GM12878 (cell line): ENCODE data around the gene PPDPF. TPM values are rescaled to one million over a fixed set of nuclear protein-coding genes. Genes with fewer than 3 reads are reported as not detected.

Source experiments
- ATAC-seq: fragments of 200-7000 bp; cut with Tn5 transposase; 3 replicates; pipeline ENCODE4 v1.9.1; 2020; ENCODE audit warnings: mild to moderate bottlenecking, moderate library complexity
- BruUV-seq: library from RNA; stranded (reverse); fragments of 400-500 nt; replicated peaks from 2 replicates; lab custom pipeline; 2021; lab: Mats Ljungman, UMichigan
- CTCF ChIA-PET: fragments of 300-600 bp; sonication (Branson Sonifier 250); formaldehyde crosslinking; extraction: SDS; loops from one replicate; lab custom pipeline; 2021; ENCODE audit warnings: inconsistent platforms; lab: Yijun Ruan, JAX
- POLR2A ChIA-PET: fragments of 350-600 bp; formaldehyde crosslinking; extraction: SDS; loops from one replicate; lab custom pipeline; 2021; ENCODE audit warnings: inconsistent platforms; lab: Charles Lee
- RAD21 ChIA-PET: fragments of 300-600 bp; sonication (Branson Sonifier 250); formaldehyde crosslinking; loops from one replicate; lab custom pipeline; 2023; ENCODE audit warnings: antibody characterized with exemption; ENCODE audit not compliant: unreplicated experiment; lab: Charles Lee
- SMC1A ChIA-PET: fragments of 300-600 bp; sonication (Branson Sonifier 250); formaldehyde crosslinking; loops from one replicate; lab custom pipeline; 2023; ENCODE audit not compliant: unreplicated experiment, uncharacterized antibody; lab: Charles Lee
- DNase-seq: peaks from one replicate; pipeline ENCODE4 v3.0.0-alpha.2; 2011; ENCODE audit warnings: low read depth, low spot score
- FAIRE-seq: peaks from 3 replicates; lab custom pipeline; 2011; peaks lifted over from hg19 to GRCh38; lab: Jason Lieb, UNC
- H2AFZ ChIP-seq: 2 replicates; pipeline ENCODE4 v1.6.0; 2011; ENCODE audit warnings: low read depth, low read length, control low read depth; ENCODE audit not compliant: control insufficient read depth
- H3K27ac ChIP-seq: 2 replicates; pipeline ENCODE4 v1.5.1; 2011; ENCODE audit warnings: control low read depth; ENCODE audit not compliant: control insufficient read depth, insufficient read depth
- H3K27me3 ChIP-seq, 2 experiments: replicated peaks in 1 of 2; 2 replicates each; pipeline versions ENCODE4 v1.6.0 to v1.6.1; 2011; ENCODE audit warnings: low read length in 1 of 2; ENCODE audit not compliant: control insufficient read depth in 2 of 2, insufficient read depth in 2 of 2
- H3K36me3 ChIP-seq, 2 experiments: 2 replicates each; pipeline ENCODE4 v1.5.1; 2011; ENCODE audit warnings: low read length in 1 of 2; ENCODE audit not compliant: control insufficient read depth in 2 of 2, insufficient read depth in 2 of 2
- H3K4me1 ChIP-seq: 2 replicates; pipeline ENCODE4 v1.6.1; 2011; ENCODE audit warnings: mild to moderate bottlenecking, low read length, moderate library complexity, mixed read lengths; ENCODE audit not compliant: control insufficient read depth, insufficient read depth
- H3K4me2 ChIP-seq: 2 replicates; pipeline ENCODE4 v1.6.0; 2011; ENCODE audit warnings: control low read depth; ENCODE audit not compliant: control insufficient read depth, insufficient read depth
- H3K4me3 ChIP-seq: fragments of 200-600 bp; sonication (generic); 2 replicates; pipeline ENCODE4 v1.5.1; 2016
- H3K79me2 ChIP-seq: 2 replicates; pipeline ENCODE4 v1.6.0; 2011; ENCODE audit warnings: low read length; ENCODE audit not compliant: control insufficient read depth, insufficient read depth
- H3K9ac ChIP-seq: 2 replicates; pipeline ENCODE4 v1.8.0; 2011; ENCODE audit warnings: low read length, control low read depth, mixed read lengths; ENCODE audit not compliant: control insufficient read depth, insufficient read depth
- H3K9me3 ChIP-seq: replicated peaks from 3 replicates; pipeline ENCODE4 v1.5.1; 2011; ENCODE audit warnings: mild to moderate bottlenecking, low read length; ENCODE audit not compliant: control insufficient read depth, insufficient read depth
- H4K20me1 ChIP-seq: 2 replicates; pipeline ENCODE4 v1.6.0; 2011; ENCODE audit not compliant: control insufficient read depth, insufficient read depth
- ASH2L ChIP-seq: fragments of 300-600, 200-600 bp; sonication (generic); IDR thresholded peaks from 2 replicates; pipeline ENCODE4 v1.6.1; 2017; ENCODE audit warnings: low read depth, mild to moderate bottlenecking, borderline replicate concordance
- ATF7 ChIP-seq: fragments of 450-650 bp; IDR thresholded peaks from 2 replicates; pipeline ENCODE4 v1.6.1; 2016; ENCODE audit warnings: low read depth, mild to moderate bottlenecking
- CHD2 ChIP-seq: IDR thresholded peaks from 2 replicates; pipeline ENCODE4 v1.6.1; 2011; ENCODE audit warnings: low read depth, low read length, improper control_type of control experiment, borderline replicate concordance
- DPF2 ChIP-seq: fragments of 450-650 bp; IDR thresholded peaks from 2 replicates; pipeline ENCODE4 v1.6.1; 2017; ENCODE audit warnings: mild to moderate bottlenecking
- E2F4 ChIP-seq: IDR thresholded peaks from 2 replicates; pipeline ENCODE4 v1.6.1; 2012; ENCODE audit warnings: low read depth, low read length, improper control_type of control experiment
- ELK1 ChIP-seq: IDR thresholded peaks from 2 replicates; pipeline ENCODE4 v1.6.1; 2012; ENCODE audit warnings: low read depth, low read length, improper control_type of control experiment
- MAX ChIP-seq: IDR thresholded peaks from 2 replicates; pipeline ENCODE4 v1.6.1; 2012; ENCODE audit warnings: low read depth, low read length, improper control_type of control experiment
- NBN ChIP-seq: fragments of 450-650 bp; IDR thresholded peaks from 2 replicates; pipeline ENCODE4 v1.6.1; 2016
- PKNOX1 ChIP-seq: fragments of 450-650 bp; IDR thresholded peaks from 2 replicates; pipeline ENCODE4 v1.6.1; 2016; ENCODE audit warnings: mild to moderate bottlenecking
- POLR2AphosphoS5 ChIP-seq: IDR thresholded peaks from 2 replicates; pipeline ENCODE4 v1.6.1; 2011; ENCODE audit warnings: mild to moderate bottlenecking, low read length, inconsistent platforms
- SKIL ChIP-seq: fragments of 450-650 bp; IDR thresholded peaks from 2 replicates; pipeline ENCODE4 v1.6.1; 2017; ENCODE audit warnings: mild to moderate bottlenecking, low read depth, inconsistent platforms; ENCODE audit not compliant: poor library complexity, severe bottlenecking
- SMAD1 ChIP-seq: fragments of 450-650 bp; IDR thresholded peaks from 2 replicates; pipeline ENCODE4 v1.6.1; 2018; ENCODE audit warnings: mild to moderate bottlenecking, low read depth; ENCODE audit not compliant: partially characterized antibody
- TARDBP ChIP-seq: IDR thresholded peaks from 2 replicates; pipeline ENCODE4 v1.6.1; 2016; ENCODE audit warnings: borderline replicate concordance
- TBL1XR1 ChIP-seq: IDR thresholded peaks from 2 replicates; pipeline ENCODE4 v1.6.1; 2012; ENCODE audit warnings: low read depth, low read length, improper control_type of control experiment
- TCF3 ChIP-seq: IDR thresholded peaks from 2 replicates; pipeline ENCODE4 v1.6.1; 2012; ENCODE audit warnings: low read depth, mild to moderate bottlenecking, low read length, borderline replicate concordance; ENCODE audit not compliant: insufficient read depth
- USF2 ChIP-seq: IDR thresholded peaks from 2 replicates; pipeline ENCODE4 v1.6.1; 2011; ENCODE audit warnings: low read depth, low read length, improper control_type of control experiment, borderline replicate concordance
- ZZZ3 ChIP-seq: IDR thresholded peaks from 2 replicates; pipeline ENCODE4 v1.6.1; 2011; ENCODE audit warnings: low read depth; ENCODE audit not compliant: control insufficient read depth, insufficient read length
- WGBS: methylation state at CpG from one replicate; pipeline ENCODE4 v1.1.6; 2016; ENCODE audit warnings: low lambda C conversion rate; ENCODE audit not compliant: insufficient replicate concordance, insufficient coverage; ENCODE audit errors: missing lambda C conversion rate; 5-methylcytosine and 5-hydroxymethylcytosine counted together
- in situ Hi-C: fragments of 300-500 bp; cut with MboI; formaldehyde crosslinking; loops from 9 replicates; pipeline ENCODE4 v1.14.3; 2018; ENCODE audit warnings: mixed read lengths
- intact Hi-C: fragments of 100-400 bp; cut with micrococcal nuclease; formaldehyde crosslinking; loops from one replicate; pipeline ENCODE4 v1.14.2; 2022; ENCODE audit not compliant: unreplicated experiment
- polyA plus RNA-seq, 11 experiments: library from polyadenylated mRNA; depleted of rRNA in 4 of 11; unstranded in 6 of 11; stranded (reverse) in 5 of 11; fragments of >200 nt; fragmentation: Nextera tagmentation in 4 of 11; fragmentation: Illumina TruSeq in 1 of 11; extraction: Ambion mirVana in 4 of 11; extraction: Trizol in 1 of 11; gene quantifications; 1 replicate in 1 of 11; 2 replicates in 10 of 11; pipeline versions ENCODE4 v1.2.1 to v1.2.3, GENCODE V29; 2011 to 2016; ENCODE audit warnings: inconsistent platforms in 2 of 11, missing spikeins in 2 of 11, low read depth in 1 of 11
- total RNA-seq, 4 experiments: library from RNA; depleted of rRNA in 3 of 4; stranded (reverse); fragments of >200 nt in 3 of 4; fragmentation: Illumina TruSeq in 1 of 4; extraction: Trizol in 1 of 4; gene quantifications; 2 replicates each; pipeline versions ENCODE4 v1.2.1 to v1.2.3, GENCODE V29; 2013 to 2021

Gene PPDPF
- total and polyA plus RNA-seq, 10 of the 15 experiments (the other 5 are each of a cell fraction or from before 2014, with no cell fraction given), result 0.32 to 154 (median 22.8) TPM

- TF ChIP-seq ELK1 (no peak), PKNOX1 (no peak), TBL1XR1 (no peak), ASH2L (no peak), POLR2AphosphoS5 (no peak), NBN (no peak), SMAD1 (no peak), MAX (no peak), E2F4 (no peak)
Observed at GRCh38 chr20:63490416-63490815, 30.1 kb upstream of the PPDPF start (continued).

- ChIA-PET RAD21 (no interaction called here), SMC1A (no interaction called here), CTCF (no interaction called here), POLR2A (no interaction called here)
- Histone ChIP-seq H3K36me3 (no peaks in the 10 kb centered on the region), H4K20me1 (no peaks in the 10 kb centered on the region), H3K4me3 (no peak overlapping the region), H3K9ac (no peak overlapping the region), H3K9me3 (no peaks in the 10 kb centered on the region), H3K4me1 (no peaks in the 10 kb centered on the region), H3K4me2 (no peak overlapping the region), H3K27ac (no peak overlapping the region), H2AFZ (no peak overlapping the region), H3K79me2 (no peaks in the 10 kb centered on the region), H3K27me3 (peaks cover 0 to 1% of the 10 kb centered on the region in 2 experiments; a peak in 1 of 4 replicates)
- intact Hi-C loops (no loop called here), in situ Hi-C loops (no loop called here)
- no peak for ATAC-seq
- WGBS, result 20% methylated on average over 4 of the region's 4 CpGs
- DNase-seq, result no peak
- no TSS peak for BruUV-seq
- FAIRE-seq, result no peak
- no peak for TF ChIP-seq DPF2
- no peak for TF ChIP-seq TARDBP
- no peak for TF ChIP-seq SKIL
- TF ChIP-seq USF2, result no peak
- TF ChIP-seq ATF7, result no peak
- no peak for TF ChIP-seq CHD2
- TF ChIP-seq ZZZ3, result no peak
- TF ChIP-seq TCF3, result no peak
Observed at GRCh38 chr20:63491078-63491477, 29.5 kb upstream of the PPDPF start.
